HepG2 (cell line): Measurements from ENCODE around the gene TOPBP1. TPM values are rescaled to one million over a fixed set of nuclear protein-coding genes. Genes with fewer than 3 reads are reported as not detected.
A peak's percentile ranks its signal among the peaks of the same experiment; 100 is the strongest.

Experiments used
- AKAP8 ChIP-seq: sonication (generic); formaldehyde crosslinking; IDR thresholded peaks from 2 replicates; pipeline ENCODE4 v1.5.1; 2020; ENCODE audit warnings: mild to moderate bottlenecking, missing genetic modification reagents
- ARID2 ChIP-seq: sonication (generic); formaldehyde crosslinking; IDR thresholded peaks from 2 replicates; pipeline ENCODE4 v1.8.1; 2022; ENCODE audit warnings: mild to moderate bottlenecking, missing genetic modification reagents, borderline replicate concordance
- HOXA9 ChIP-seq: sonication (generic); formaldehyde crosslinking; IDR thresholded peaks from 2 replicates; pipeline ENCODE4 v1.8.1; 2022; ENCODE audit warnings: missing genetic modification reagents, mild to moderate bottlenecking, moderate library complexity, borderline replicate concordance
- KAT8 ChIP-seq: IDR thresholded peaks from 2 replicates; pipeline ENCODE4 v1.6.1; 2016; ENCODE audit warnings: missing genetic modification reagents, missing compliant biosample characterization
- MLLT10 ChIP-seq: sonication (generic); formaldehyde crosslinking; IDR thresholded peaks from 2 replicates; pipeline ENCODE4 v1.4.0; 2020; ENCODE audit warnings: missing genetic modification reagents
- NFIB ChIP-seq: sonication (generic); formaldehyde crosslinking; IDR thresholded peaks from 2 replicates; pipeline ENCODE4 v1.9.0; 2021; ENCODE audit warnings: missing genetic modification reagents, mild to moderate bottlenecking, borderline replicate concordance
- PCBP2 ChIP-seq: fragments of 200-400 bp; formaldehyde crosslinking; optimal IDR thresholded peaks from 2 replicates; pipeline ENCODE3; 2018; ENCODE audit warnings: low read length, low read depth; ENCODE audit not compliant: poor library complexity, severe bottlenecking
- SNAPC2 ChIP-seq: sonication (generic); formaldehyde crosslinking; IDR thresholded peaks from 2 replicates; pipeline ENCODE4 v1.8.1; 2022; ENCODE audit warnings: mild to moderate bottlenecking, missing genetic modification reagents
- SYNCRIP ChIP-seq: fragments of 200-400 bp; formaldehyde crosslinking; IDR thresholded peaks from 2 replicates; pipeline ENCODE4 v1.6.1; 2018; ENCODE audit warnings: mild to moderate bottlenecking, low read depth, low read length; ENCODE audit not compliant: insufficient read depth
- TEAD2 ChIP-seq: sonication (generic); formaldehyde crosslinking; IDR thresholded peaks from 2 replicates; pipeline ENCODE4 v1.9.0; 2021; ENCODE audit warnings: missing genetic modification reagents
- ZBTB38 ChIP-seq: sonication (generic); formaldehyde crosslinking; IDR thresholded peaks from 2 replicates; pipeline ENCODE4 v1.5.1; 2020; ENCODE audit warnings: mild to moderate bottlenecking, missing genetic modification reagents
- ZNF136 ChIP-seq: sonication (generic); formaldehyde crosslinking; IDR thresholded peaks from 2 replicates; pipeline ENCODE4 v1.8.1; 2022; ENCODE audit warnings: low read depth, mild to moderate bottlenecking, moderate library complexity, missing genetic modification reagents
- ZNF430 ChIP-seq: sonication (generic); formaldehyde crosslinking; IDR thresholded peaks from 2 replicates; pipeline ENCODE4 v1.9.0; 2021; ENCODE audit warnings: mild to moderate bottlenecking, missing genetic modification reagents
- ZNF446 ChIP-seq: sonication (generic); formaldehyde crosslinking; IDR thresholded peaks from 2 replicates; pipeline ENCODE4 v1.5.0; 2020; ENCODE audit warnings: mild to moderate bottlenecking, missing genetic modification reagents
- ZNF546 ChIP-seq: sonication (generic); formaldehyde crosslinking; conservative IDR thresholded peaks from 2 replicates; pipeline ENCODE4 v1.8.1; 2023; ENCODE audit warnings: mild to moderate bottlenecking, missing genetic modification reagents
- ZNF619 ChIP-seq: sonication (generic); formaldehyde crosslinking; IDR thresholded peaks from 2 replicates; pipeline ENCODE4 v1.4.0; 2020; ENCODE audit warnings: mild to moderate bottlenecking, missing genetic modification reagents
- ZNF768 ChIP-seq: sonication (generic); formaldehyde crosslinking; IDR thresholded peaks from 2 replicates; pipeline ENCODE4 v1.4.0; 2020; ENCODE audit warnings: missing genetic modification reagents
- ZSCAN31 ChIP-seq: sonication (generic); formaldehyde crosslinking; IDR thresholded peaks from 2 replicates; pipeline ENCODE4 v1.5.0; 2020; ENCODE audit warnings: low read depth, mild to moderate bottlenecking, missing genetic modification reagents
- polyA plus RNA-seq, 8 experiments: library from polyadenylated mRNA; depleted of rRNA in 3 of 8; stranded (reverse) in 7 of 8; unstranded in 1 of 8; fragments of >200 nt; fragmentation: Illumina TruSeq in 4 of 8; extraction: Trizol in 4 of 8; gene quantifications; 2 replicates each; pipeline versions ENCODE4 v1.2.1 to v1.2.3, GENCODE V29; 2011 to 2016; ENCODE audit warnings: low read depth in 4 of 8, missing spikeins in 1 of 8, mixed read lengths in 1 of 8; ENCODE audit not compliant: insufficient read depth in 1 of 8
- total RNA-seq, 5 experiments: library from RNA; depleted of rRNA; stranded (reverse); fragments of >200 nt; fragmentation: Illumina TruSeq; extraction: Trizol; gene quantifications; 2 replicates each; pipeline ENCODE4 v1.2.3, GENCODE V29; 2016; ENCODE audit warnings: low read depth in 1 of 5
- TF ChIP-seq, protein P1 (sequence below): sonication (generic); formaldehyde crosslinking; IDR thresholded peaks from 2 replicates; pipeline ENCODE4 v1.4.0; 2020; ENCODE audit warnings: missing genetic modification reagents
- TF ChIP-seq, protein P2 (sequence below): sonication (generic); formaldehyde crosslinking; IDR thresholded peaks from 2 replicates; pipeline ENCODE4 v1.5.0; 2020; ENCODE audit warnings: mild to moderate bottlenecking, missing genetic modification reagents, moderate library complexity
- TF ChIP-seq, protein P3 (sequence below), 2 experiments: sonication (generic) in 1 of 2; formaldehyde crosslinking in 1 of 2; IDR thresholded peaks; 2 replicates each; pipeline versions ENCODE4 v1.4.0 to v1.6.1; 2016 to 2020; ENCODE audit warnings: borderline replicate concordance in 1 of 2, low read depth in 1 of 2, mild to moderate bottlenecking in 1 of 2, missing genetic modification reagents in 1 of 2
- TF ChIP-seq, protein P4 (sequence below): sonication (generic); formaldehyde crosslinking; IDR thresholded peaks from 2 replicates; pipeline ENCODE4 v1.4.0; 2020; ENCODE audit warnings: mild to moderate bottlenecking, missing genetic modification reagents

Gene TOPBP1
- total and polyA plus RNA-seq, 2 of the 13 experiments (the other 11 are each of a cell fraction or from before 2014, with no cell fraction given), result 24.3 to 42.9 TPM

DNA sequence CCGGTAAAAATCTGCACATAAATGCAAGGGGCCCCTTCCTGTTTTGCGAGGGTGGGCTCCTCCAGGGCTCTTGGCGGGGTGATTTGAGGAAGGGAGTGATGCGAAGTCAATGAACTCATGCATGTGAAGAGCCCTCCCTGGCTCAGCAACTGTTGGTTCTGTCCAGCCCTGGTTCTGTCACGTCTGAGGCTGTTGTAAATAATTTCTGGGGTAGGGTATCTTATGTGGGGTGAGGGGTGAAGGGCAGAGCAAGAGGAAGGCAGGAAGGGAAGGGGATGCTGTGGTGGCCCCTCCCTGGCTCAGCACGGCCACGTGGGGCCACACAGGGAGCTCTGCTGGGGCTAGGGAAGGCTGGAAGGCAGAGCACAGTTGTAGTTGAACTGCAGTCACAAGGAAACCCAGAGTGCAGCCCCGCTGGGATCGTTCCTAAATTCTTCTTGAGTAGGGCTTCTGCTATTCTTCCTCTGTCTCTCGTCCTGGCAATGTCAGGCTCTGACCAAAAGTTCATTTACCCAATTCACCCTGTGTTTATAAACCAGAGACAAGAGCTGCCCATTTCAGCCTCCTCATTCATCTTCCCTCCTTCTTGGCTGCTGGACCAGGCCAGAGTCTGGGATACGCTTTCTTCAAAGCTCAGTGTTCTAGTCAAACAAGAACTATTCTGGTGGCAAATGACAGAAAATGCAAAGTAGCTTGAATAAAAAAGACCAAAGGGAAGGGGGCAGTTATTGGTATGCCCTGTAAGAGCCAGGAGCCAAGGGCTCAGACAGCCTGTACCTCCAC, 14.8 kb upstream of the TOPBP1 start (continued):
- TF ChIP-seq, protein P1, sequence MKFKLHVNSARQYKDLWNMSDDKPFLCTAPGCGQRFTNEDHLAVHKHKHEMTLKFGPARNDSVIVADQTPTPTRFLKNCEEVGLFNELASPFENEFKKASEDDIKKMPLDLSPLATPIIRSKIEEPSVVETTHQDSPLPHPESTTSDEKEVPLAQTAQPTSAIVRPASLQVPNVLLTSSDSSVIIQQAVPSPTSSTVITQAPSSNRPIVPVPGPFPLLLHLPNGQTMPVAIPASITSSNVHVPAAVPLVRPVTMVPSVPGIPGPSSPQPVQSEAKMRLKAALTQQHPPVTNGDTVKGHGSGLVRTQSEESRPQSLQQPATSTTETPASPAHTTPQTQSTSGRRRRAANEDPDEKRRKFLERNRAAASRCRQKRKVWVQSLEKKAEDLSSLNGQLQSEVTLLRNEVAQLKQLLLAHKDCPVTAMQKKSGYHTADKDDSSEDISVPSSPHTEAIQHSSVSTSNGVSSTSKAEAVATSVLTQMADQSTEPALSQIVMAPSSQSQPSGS (CRISPR knock-in tag), result no peak
- TF ChIP-seq ZNF768 (peak; percentile 81; the same call in 1 of the 2 replicates), ARID2 (CRISPR knock-in tag) (0 out of 2 replicates have a peak, but pooled peaks have one; percentile 32), NFIB (CRISPR knock-in tag) (no peak), SYNCRIP (no peak), ZNF136 (CRISPR knock-in tag) (no peak), ZNF619 (CRISPR knock-in tag) (no peak), AKAP8 (CRISPR knock-in tag) (no peak), ZBTB38 (CRISPR knock-in tag) (no peak), ZNF546 (CRISPR knock-in tag) (no peak), TEAD2 (no peak), MLLT10 (CRISPR knock-in tag) (no peak), ZSCAN31 (CRISPR knock-in tag) (no peak), HOXA9 (no peak), PCBP2 (no peak), KAT8 (CRISPR knock-in tag) (no peak), ZNF446 (no peak), ZNF430 (CRISPR knock-in tag) (0 out of 2 replicates have a peak, but pooled peaks have one; percentile 47), SNAPC2 (CRISPR knock-in tag) (peak; percentile 77; the same call in 1 of the 2 replicates)
- TF ChIP-seq, protein P2, sequence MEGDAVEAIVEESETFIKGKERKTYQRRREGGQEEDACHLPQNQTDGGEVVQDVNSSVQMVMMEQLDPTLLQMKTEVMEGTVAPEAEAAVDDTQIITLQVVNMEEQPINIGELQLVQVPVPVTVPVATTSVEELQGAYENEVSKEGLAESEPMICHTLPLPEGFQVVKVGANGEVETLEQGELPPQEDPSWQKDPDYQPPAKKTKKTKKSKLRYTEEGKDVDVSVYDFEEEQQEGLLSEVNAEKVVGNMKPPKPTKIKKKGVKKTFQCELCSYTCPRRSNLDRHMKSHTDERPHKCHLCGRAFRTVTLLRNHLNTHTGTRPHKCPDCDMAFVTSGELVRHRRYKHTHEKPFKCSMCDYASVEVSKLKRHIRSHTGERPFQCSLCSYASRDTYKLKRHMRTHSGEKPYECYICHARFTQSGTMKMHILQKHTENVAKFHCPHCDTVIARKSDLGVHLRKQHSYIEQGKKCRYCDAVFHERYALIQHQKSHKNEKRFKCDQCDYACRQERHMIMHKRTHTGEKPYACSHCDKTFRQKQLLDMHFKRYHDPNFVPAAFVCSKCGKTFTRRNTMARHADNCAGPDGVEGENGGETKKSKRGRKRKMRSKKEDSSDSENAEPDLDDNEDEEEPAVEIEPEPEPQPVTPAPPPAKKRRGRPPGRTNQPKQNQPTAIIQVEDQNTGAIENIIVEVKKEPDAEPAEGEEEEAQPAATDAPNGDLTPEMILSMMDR (CRISPR knock-in tag), result no peak
- TF ChIP-seq, protein P3, sequence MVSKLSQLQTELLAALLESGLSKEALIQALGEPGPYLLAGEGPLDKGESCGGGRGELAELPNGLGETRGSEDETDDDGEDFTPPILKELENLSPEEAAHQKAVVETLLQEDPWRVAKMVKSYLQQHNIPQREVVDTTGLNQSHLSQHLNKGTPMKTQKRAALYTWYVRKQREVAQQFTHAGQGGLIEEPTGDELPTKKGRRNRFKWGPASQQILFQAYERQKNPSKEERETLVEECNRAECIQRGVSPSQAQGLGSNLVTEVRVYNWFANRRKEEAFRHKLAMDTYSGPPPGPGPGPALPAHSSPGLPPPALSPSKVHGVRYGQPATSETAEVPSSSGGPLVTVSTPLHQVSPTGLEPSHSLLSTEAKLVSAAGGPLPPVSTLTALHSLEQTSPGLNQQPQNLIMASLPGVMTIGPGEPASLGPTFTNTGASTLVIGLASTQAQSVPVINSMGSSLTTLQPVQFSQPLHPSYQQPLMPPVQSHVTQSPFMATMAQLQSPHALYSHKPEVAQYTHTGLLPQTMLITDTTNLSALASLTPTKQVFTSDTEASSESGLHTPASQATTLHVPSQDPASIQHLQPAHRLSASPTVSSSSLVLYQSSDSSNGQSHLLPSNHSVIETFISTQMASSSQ (IDR thresholded peaks at IDR 0.05; ENCODE audit: low read depth), result no peak
- TF ChIP-seq, protein P3 (CRISPR knock-in tag; IDR thresholded peaks at IDR 0.05; ENCODE audit: borderline replicate concordance), result no peak
- TF ChIP-seq, protein P4, sequence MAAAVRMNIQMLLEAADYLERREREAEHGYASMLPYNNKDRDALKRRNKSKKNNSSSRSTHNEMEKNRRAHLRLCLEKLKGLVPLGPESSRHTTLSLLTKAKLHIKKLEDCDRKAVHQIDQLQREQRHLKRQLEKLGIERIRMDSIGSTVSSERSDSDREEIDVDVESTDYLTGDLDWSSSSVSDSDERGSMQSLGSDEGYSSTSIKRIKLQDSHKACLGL (CRISPR knock-in tag), result no peak
